HG03039 (cell line): ENCODE data around the gene NSF.
"Not testable (repeated sequence)": the region's sequence is repeated elsewhere in the genome, so short reads cannot be mapped to it uniquely, and the experiment has no call there.

Experiments
- ATAC-seq: cut with Tn5 transposase; IDR thresholded peaks from one replicate; pipeline ENCODE4 v1.9.1; 2021; ENCODE audit warnings: mild to moderate bottlenecking, moderate library complexity; ENCODE audit not compliant: unreplicated experiment

Gene NSF

DNA sequence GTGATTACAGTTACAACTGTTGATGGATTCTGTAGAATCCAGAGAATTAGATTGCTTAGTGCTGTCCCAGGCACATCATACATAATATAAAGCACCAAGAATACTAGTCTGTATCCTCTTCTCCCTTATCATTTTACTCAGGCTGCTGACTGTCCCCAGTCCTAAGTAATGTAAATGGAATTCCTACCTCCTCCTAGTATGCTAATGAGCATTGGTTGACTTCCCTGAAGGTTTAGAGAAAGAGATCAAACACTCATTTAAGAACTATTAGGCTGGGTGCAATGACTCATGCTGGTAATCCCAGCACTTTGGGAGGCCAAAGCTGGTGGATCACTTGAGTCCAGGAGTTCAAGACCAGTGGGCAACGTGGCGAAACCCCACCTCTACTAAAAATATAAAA lies 37.0 kb downstream of the NSF start:
- ATAC-seq, result not testable (repeated sequence)

DNA sequence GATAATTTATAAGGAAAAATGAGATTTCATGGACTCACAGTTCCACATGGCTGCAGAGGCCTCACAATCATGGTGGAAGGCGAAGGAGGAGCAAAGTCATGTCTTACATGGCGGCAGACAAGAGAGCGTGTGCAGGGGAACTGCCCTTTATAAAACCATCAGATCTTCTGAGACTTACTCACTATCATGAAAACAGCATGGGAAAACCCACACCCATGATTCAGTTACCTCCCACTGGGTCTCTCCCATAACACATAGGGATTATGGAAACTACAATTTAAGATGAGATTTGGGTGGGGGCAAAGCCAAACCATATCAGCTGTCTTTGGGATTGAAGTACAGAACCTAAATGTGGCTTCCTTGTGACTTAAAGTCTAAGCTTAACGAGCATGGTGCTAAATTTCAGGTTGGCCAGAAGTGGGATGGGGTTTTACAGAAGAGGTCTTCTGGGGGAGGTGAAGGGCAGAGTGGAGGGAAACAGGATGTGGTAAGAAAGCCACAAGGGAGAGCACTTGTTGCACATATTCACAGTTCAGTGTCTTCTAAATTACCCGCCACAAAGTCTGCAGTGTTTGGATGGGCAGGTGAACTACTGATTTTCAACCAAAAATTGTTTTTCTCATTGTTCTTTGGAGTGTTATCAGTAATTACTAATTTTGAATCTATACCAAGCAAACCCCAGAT lies 38.4 kb downstream of the NSF start:
- not testable (repeated sequence) for ATAC-seq

DNA sequence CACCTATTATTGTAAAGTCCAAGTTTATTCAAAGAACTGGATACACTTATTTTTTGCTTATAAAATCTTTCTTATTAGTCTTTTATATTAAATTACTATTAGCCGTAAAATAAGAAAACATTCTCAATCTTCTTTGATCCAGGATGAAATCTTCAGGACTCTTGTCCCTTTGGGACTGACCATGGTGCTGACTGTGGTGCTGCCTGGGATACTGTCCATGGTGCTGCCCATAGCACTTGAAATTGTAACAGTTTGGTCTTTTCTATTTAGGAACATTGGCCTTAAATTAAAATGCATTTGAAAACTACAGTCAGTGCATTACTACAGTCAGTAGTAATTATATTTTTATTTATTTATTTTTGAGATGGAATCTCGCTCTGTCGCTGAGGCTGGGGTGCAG lies 41.7 kb downstream of the NSF start:
- not testable (repeated sequence) for ATAC-seq

DNA sequence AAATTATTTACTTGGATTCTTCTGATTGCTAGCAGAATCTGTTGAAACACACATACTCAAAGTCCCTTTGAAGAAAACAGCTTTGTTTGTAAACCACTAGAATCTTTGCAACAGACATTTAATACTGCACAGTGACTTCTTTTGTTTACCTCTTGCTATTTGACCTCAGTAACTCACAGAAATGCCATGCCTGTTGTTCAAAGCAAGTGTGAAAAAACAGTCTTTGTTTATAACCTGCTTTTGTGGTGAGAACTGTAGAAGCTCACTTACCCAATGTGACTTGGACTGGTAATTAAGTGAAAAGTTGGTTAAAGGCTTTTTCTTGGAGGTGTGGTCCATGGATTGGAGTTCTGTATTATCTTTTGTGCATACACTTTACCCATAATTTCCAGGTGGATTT lies 44.4 kb downstream of the NSF start:
- ATAC-seq, result not testable (repeated sequence)

DNA sequence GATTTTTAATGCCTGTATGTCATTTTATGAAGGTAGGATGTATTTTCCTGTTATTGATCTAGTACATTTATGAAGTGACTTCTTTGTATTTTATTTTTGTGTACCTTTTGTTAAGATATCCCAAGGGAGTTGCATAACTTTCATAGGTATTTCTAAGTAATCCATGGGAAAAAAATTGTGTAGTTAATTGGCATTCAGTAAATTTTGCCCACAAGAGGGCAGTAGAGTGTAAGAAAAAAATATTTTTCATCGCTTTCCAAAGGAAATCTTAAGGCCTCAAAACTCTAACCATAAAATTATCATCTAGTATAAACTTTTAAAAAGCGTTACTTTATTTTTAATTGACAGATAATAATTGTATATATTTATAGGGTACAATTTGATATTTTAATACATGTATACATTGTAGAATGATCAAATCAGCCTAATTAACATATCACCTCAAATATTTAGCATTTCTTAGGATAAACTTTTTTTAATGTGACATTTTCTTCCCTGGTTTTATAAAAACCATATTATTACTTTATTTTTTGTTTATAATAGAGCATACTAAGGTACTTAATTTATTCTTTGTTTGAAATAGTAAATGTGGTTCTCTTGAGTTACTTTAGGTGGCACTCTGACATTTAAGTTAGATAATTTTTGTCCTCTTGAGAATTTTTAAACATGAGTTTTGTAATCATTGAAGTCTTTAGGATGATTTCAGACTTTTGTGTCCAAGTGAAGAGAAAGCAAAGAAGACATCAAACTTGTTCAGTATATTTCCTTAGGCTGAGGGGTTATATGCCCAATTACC lies 51.6 kb downstream of the NSF start:
- not testable (repeated sequence) for ATAC-seq

DNA sequence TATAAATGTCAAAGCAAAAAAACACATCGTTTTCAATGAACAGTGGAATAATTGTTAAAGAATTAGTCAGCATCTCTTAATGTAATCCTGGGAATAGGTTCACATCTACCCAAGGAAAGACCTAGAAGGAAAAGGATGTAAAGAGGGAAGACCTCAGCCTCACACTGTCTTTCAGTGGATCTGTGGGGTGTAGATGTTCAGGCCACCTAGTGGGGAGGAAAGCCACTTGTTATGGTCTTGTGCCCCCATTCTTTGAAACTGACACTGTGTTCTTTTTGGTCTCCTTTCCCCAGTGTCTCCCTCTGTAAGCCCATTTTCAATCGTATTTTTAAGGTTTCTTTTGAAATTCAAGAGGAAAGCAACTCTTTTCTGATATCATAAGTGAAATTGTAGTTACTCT lies 56.8 kb downstream of the NSF start:
- ATAC-seq, result not testable (repeated sequence)

DNA sequence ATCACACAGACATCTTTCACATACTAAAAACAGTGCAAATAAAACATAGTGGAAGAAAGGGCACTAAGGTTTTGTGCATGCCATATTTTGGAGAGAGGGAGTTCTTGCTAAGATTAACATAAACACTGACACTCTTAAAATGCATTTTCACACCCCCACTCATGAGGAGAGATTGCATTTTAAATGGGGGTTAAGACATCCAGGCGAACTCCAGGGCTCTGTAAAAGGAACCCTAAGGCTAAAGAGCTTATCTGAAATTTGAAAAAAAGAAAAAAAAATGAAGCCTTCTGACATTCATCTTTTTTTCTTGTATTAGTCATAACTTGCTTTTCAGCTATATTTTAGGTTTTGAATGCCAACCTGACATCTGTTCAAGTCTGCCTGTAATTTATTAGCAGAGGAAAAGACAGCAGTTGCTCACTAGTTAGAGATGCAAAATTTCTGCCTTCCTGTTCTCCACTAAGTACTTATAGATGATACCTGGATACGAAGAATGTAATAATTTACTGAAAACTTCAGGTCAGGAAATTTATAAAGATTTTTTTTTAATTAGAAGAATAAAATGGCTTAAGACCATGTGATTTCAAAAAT lies 57.3 kb downstream of the NSF start:
- not testable (repeated sequence) for ATAC-seq

DNA sequence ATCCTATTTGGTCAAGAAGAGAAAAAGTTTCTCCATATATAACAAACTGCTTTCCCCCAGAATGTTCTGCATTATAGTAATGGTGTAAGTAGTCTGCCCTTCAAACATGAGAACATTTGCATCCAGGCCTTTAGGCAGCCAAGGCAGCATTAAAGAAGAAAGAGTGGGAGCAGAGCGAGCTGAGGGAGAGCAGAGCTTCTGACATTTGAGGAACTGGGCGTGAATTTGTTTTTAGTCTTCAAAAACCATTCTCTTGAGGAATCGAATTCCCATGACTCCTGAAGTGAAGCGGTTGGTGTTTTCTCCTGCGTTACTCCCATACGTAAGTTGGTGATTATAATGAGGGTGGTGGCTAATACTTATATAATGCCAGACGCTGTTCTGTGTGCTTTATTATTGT lies 58.8 kb downstream of the NSF start:
- ATAC-seq, result not testable (repeated sequence)

DNA sequence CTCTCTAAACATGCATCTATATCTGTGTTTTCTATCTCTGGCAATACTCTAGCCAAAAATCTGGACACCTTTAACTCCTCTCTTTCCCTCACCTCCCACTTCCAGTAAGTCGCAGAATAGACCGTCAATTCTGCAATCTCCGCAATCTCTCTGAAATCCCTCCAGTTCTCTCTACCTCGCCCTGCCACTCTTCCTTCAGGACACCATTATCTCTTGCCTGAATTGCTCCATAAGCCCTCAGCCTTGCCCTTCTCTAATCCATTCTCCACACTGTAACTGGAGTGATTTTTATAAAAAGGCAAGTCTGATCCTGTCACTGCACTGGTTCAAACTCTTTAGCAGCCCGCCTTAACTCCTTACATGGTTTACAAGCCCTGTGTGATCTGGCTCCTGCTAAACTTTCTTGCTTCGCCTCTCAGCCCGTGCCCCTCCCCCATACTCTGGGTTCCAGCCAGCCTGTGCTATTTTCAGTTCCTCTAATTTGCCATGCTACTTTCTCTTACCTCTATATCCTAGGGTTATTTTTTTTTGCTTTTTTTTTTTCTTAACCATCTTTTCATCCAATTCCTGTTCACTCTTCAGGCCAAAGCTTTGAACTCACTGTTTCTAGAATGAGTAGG lies 61.7 kb downstream of the NSF start:
- ATAC-seq, result not testable (repeated sequence)

DNA sequence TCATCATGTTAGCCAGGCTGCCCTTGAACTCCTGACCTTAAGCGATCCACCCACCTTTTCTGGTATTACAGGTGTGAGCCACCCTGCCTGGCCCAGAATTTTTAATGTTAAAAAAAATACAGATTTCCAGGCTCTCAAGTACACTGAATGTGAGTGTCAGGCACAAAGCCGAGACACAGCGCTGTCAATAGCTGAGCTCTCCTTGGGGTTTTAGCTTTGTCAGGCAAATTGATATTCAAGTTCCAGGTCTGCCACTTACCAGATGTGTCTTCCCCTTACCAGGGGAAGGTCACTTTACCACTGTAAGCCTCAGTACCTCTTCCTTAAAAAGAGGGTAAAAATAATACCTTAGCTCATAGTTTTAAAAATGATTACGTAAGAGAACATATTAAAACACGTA lies 67.8 kb downstream of the NSF start:
- ATAC-seq, result not testable (repeated sequence)

DNA sequence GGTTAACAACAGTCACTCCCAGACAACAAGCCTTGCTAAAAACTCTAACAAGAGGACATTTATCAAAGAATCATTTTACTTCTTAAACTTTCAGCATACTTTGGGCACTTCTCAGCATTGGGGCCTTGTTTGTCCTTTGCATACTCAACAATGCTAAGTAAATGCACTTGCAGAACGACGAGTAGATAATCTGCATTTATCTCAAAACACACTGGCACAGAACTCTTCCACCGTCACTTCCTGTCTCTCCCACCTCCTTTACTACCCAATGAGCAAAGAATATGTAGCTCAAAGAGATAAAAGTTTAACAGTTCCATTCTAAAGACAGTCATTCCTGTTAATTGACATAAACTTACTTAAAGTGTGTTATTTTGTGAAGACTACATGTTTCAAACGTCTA lies 69.2 kb downstream of the NSF start:
- ATAC-seq, result not testable (repeated sequence)

DNA sequence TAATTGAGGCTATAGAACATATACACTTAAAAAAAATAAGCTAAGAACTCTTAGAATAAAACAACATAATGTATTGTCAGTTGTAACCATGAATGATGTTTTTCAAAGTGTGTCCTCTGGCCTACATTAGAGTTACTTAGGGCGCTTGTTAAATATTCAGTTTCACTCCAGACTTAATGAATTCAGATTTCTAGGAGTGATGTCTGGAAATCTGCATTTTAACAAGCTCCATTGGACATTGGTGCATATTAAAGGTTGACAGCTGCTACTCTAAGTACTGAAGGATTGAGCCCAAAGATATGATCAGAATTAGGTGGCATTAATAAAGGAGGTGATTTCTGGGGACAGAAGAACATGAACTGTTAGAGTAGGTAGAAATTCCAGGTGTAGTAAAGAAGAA lies 72.7 kb downstream of the NSF start:
- not testable (repeated sequence) for ATAC-seq

DNA sequence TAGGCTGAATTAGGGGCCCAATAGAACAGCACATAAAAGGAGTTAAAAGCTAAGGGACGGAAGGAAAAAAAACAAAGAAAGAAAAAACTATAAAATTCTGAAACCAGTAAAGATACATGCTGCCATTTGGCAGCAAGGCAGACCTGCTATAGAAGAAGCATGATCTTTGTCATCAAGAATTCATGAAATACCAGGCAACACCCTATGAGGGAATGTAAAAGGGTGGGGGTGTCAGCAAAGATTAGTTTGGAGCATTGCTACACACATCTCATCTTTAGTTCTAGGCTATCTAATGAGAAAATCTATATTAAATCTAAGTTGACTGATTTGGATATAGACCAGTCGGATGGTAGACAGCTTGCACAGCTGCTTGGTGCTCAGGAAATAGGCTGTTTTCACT lies 73.1 kb downstream of the NSF start:
- ATAC-seq, result not testable (repeated sequence)

DNA sequence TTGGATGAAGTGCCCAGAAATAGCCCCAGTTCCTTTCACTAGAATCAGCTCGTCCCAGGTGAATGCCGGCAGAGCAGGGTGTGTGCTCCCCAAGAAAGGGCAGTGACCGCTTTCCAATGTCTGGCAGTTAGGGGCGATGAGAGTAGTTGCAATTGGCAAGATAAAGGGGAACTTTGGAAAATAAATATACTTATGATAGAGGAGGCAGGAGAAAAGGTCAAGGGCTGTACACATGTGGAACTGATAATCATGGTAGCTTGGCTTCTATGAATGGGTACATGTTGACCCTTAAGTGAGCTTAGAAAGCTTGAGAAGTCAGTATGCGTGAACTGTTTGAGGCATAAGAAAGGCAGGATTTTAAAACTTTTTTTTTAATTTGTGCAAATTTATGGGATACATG lies 75.5 kb downstream of the NSF start:
- not testable (repeated sequence) for ATAC-seq

DNA sequence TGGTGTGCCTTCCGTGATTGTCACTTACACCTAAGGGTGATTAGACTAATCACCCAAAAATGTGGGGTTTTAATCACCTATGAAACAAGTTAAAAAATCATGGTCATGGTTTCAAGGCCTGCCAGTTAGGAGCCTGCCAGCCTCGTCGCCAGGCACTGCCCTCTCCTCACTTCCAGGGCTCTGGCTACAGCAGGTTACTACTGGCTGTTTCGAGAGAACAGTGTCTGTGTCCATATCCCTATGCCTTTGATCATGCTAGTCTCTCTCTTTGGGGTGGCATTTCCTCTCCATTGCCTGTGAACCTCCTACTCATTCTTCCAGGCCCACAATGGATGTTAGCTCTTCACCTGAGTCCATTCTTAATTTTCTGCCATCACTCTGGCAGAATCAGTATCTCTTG lies 80.3 kb downstream of the NSF start:
- ATAC-seq, result not testable (repeated sequence)

DNA sequence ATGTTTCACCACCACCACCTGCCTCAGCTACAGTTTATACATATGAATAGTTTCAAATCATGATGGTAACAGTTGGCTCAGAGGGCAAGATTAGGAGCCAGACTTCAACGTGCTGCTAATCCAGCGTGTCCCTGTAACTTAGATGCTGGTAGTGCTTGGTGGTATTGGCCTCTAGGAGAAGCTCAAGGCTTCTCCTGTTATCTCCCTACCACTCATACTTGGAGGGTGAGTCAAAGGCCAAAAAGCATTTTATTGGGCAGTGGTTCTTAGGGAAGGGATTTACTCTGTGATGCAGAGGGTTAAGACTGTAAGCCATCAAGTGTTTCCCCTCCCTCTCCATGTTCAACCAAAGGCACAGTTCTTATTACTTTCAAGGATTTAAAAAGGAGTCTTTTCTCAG lies 82.3 kb downstream of the NSF start:
- ATAC-seq, result not testable (repeated sequence)

DNA sequence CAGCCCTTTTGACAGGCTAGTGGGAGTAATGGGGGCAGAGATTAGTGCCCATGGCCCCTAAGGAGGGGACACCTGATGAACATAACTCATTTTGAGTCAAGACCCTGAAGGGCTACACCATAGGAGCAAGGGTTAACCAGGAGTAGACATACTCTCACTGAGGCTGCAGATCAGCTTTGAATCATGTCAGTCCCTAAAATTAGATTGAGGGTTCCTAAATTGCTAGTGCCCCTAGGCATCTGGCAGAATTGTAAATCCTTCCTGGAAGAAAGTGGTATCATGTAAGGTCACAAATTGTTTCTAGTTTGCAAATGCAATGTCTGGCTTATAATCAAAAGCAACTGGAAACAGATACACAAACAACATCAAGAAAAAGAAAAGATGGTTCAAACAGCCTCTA lies 87.3 kb downstream of the NSF start:
- not testable (repeated sequence) for ATAC-seq

DNA sequence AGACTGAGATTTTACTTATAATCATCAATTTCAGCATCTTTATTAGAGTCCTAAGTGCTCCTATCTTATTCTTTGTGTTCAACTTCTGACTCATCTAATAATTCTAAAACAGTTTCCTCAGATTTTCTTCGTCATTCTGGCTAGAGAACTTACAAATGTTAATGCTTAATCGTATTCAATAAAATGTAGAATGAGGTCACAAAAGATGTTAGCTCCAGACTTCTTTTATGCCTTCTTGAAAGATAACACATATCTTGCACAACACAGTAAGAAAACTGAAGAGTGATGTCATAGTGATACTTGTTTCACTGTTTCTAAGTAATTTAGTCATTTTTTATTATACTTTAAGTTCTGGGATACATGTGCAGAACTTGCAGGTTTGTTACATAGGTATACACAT lies 93.2 kb downstream of the NSF start:
- ATAC-seq, result not testable (repeated sequence)

DNA sequence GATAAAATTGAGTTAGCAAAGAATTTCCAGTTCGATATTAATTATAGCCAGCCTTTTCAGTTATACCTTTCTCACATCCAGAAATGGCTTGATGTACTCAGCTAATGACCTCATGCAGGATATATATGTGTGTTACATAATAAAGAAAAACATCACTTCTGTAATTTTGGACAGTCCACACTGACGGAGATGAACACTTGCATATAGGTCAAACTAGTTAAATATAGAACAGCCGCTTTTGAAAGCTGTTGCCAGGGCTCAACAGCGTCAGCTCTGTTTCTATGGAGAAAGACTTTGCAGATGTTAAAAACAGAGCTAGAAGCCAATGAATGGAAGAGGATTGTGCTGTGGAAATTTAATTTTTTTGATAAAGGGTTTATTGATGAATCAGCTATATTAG lies 94.8 kb downstream of the NSF start:
- not testable (repeated sequence) for ATAC-seq

DNA sequence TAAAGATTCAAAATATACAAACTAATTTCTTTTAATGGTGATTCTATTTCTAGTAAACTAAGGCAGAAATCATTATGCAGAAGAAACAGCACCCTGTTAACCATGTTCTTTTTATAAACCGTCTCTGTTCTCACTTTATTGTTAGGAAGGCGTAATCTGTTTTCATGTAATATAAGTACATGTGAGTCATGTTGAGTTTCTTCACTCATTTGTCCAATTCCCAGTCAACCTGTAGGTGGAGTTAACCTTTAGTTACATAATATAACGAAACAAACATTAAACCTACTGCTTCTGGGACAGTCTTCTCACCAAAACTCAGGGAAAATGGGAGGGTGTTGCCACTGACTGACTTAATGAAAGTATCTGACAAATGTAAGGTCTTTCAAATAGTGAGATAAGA lies 101.7 kb downstream of the NSF start:
- ATAC-seq, result not testable (repeated sequence)

DNA sequence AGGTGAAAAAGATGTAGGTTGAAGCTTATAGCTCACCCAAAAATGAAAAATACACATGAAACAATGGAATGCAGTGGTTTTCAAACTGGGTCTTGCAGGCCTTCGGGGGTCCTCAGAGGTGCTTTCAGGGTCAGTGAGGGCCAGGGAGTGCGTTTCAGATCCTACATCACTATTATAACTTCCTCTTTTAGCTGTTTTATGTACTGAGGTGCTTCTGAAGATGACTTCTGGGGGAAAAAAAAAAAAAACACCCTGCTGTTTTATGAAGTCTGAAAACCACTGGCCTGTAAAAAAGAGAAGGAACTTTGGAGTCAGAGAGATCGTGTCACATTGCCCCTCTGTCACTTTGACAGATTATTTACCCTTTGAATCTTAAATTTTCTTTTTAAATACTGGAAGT lies 102.8 kb downstream of the NSF start:
- not testable (repeated sequence) for ATAC-seq
